ENCODE measurements around the gene PSMA1.
A peak's percentile ranks its signal among the peaks of the same experiment; 100 is the strongest.
"Not testable (repeated sequence)": the region's sequence is repeated elsewhere in the genome, so short reads cannot be mapped to it uniquely, and the experiment has no call there.

PSMA1 gene

GRCh38 chr11:14519917-14520746 is at the start of gene PSMA1:
Gene PSMA1, minus strand, starts transcription at chr11:14520386. Its CDS starts 87 bp downstream, at chr11:14520299.
- Histone ChIP-seq H3K9me3 (ENCODE audit: insufficient read depth, low read length) (no peaks in the 10 kb centered on the region), H3K36me3 (ENCODE audit: insufficient read depth, insufficient read length, low read length) (peaks cover 30% of the 10 kb centered on the region), H3K4me1 (ENCODE audit: insufficient read depth, insufficient read length) (no peaks in the 10 kb centered on the region), H3K27me3 (ENCODE audit: insufficient read depth, insufficient read length) (no peaks in the 10 kb centered on the region), H3K4me3 (ENCODE audit: insufficient read length, low read depth) (peak within 1 kb of the TSS; percentile 91), H3K9ac (ENCODE audit: insufficient read length, low read depth) (peak within 1 kb of the TSS; percentile 92)
- TF ChIP-seq SUZ12 (IDR thresholded peaks at IDR 0.05; ENCODE audit: extremely low read depth, insufficient read depth, insufficient read length) (no peak), YY1 (IDR thresholded peaks at IDR 0.05; ENCODE audit: insufficient read depth, insufficient read length) (no peak), ZNF274 (IDR thresholded peaks at IDR 0.05; ENCODE audit: low read depth, low read length) (no peak)
- DNase-seq (ENCODE audit: low read depth, low spot score): peak; percentile 89

GRCh38 chr11:14569516-14569915 is 49.3 kb upstream of the PSMA1 start:
- DNase-seq (ENCODE audit: low read depth, low spot score); H3K36me3 ChIP-seq (ENCODE audit: insufficient read depth, insufficient read length, low read length); H3K27me3 ChIP-seq (ENCODE audit: insufficient read depth, insufficient read length); H3K4me3 ChIP-seq (ENCODE audit: insufficient read length, low read depth); H3K4me1 ChIP-seq (ENCODE audit: insufficient read depth, insufficient read length); H3K9ac ChIP-seq (ENCODE audit: insufficient read length, low read depth): not testable (repeated sequence)
- H3K9me3 ChIP-seq (ENCODE audit: insufficient read depth, low read length): peaks cover 12% of the 10 kb centered on the region; the same call in 1 of the 2 replicates

GRCh38 chr11:14567064-14567651 is 47.0 kb upstream of the PSMA1 start:
- H3K4me3 ChIP-seq (ENCODE audit: insufficient read length, low read depth): no peak overlapping the region
- H3K4me1 ChIP-seq (ENCODE audit: insufficient read depth, insufficient read length): no peaks in the 10 kb centered on the region
- no peak for TF ChIP-seq YY1 (IDR thresholded peaks at IDR 0.05; ENCODE audit: insufficient read depth, insufficient read length)
- no peak for TF ChIP-seq SUZ12 (IDR thresholded peaks at IDR 0.05; ENCODE audit: extremely low read depth, insufficient read depth, insufficient read length)
- no peak for TF ChIP-seq ZNF274 (IDR thresholded peaks at IDR 0.05; ENCODE audit: low read depth, low read length)
- no peak overlapping the region for H3K9ac ChIP-seq (ENCODE audit: insufficient read length, low read depth)
- DNase-seq (ENCODE audit: low read depth, low spot score): no peak
- no peaks in the 10 kb centered on the region for H3K27me3 ChIP-seq (ENCODE audit: insufficient read depth, insufficient read length)
- peaks cover 12% of the 10 kb centered on the region; the same call in 1 of the 2 replicates for H3K9me3 ChIP-seq (ENCODE audit: insufficient read depth, low read length)
- no peaks in the 10 kb centered on the region for H3K36me3 ChIP-seq (ENCODE audit: insufficient read depth, insufficient read length, low read length)

GRCh38 chr11:14566331-14567063 is 46.3 kb upstream of the PSMA1 start:
- no peak for DNase-seq (ENCODE audit: low read depth, low spot score)
- H3K9ac ChIP-seq (ENCODE audit: insufficient read length, low read depth): no peak overlapping the region
- TF ChIP-seq YY1 (IDR thresholded peaks at IDR 0.05; ENCODE audit: insufficient read depth, insufficient read length): no peak
- no peak for TF ChIP-seq ZNF274 (IDR thresholded peaks at IDR 0.05; ENCODE audit: low read depth, low read length)
- TF ChIP-seq SUZ12 (IDR thresholded peaks at IDR 0.05; ENCODE audit: extremely low read depth, insufficient read depth, insufficient read length): no peak

GRCh38 chr11:14565845-14566244 is 45.7 kb upstream of the PSMA1 start:
- Histone ChIP-seq H3K4me1 (ENCODE audit: insufficient read depth, insufficient read length) (no peaks in the 10 kb centered on the region), H3K9me3 (ENCODE audit: insufficient read depth, low read length) (peaks cover 12% of the 10 kb centered on the region; the same call in 1 of the 2 replicates), H3K27me3 (ENCODE audit: insufficient read depth, insufficient read length) (no peaks in the 10 kb centered on the region), H3K4me3 (ENCODE audit: insufficient read length, low read depth) (no peak overlapping the region), H3K36me3 (ENCODE audit: insufficient read depth, insufficient read length, low read length) (no peaks in the 10 kb centered on the region), H3K9ac (ENCODE audit: insufficient read length, low read depth) (no peak overlapping the region)
- TF ChIP-seq SUZ12 (IDR thresholded peaks at IDR 0.05; ENCODE audit: extremely low read depth, insufficient read depth, insufficient read length) (no peak), ZNF274 (IDR thresholded peaks at IDR 0.05; ENCODE audit: low read depth, low read length) (no peak), YY1 (IDR thresholded peaks at IDR 0.05; ENCODE audit: insufficient read depth, insufficient read length) (no peak)
- DNase-seq (ENCODE audit: low read depth, low spot score): no peak

More at GRCh38 chr11:14566331-14567063, 46.3 kb upstream of the PSMA1 start:
- Histone ChIP-seq H3K9me3 (ENCODE audit: insufficient read depth, low read length) (peaks cover 12% of the 10 kb centered on the region; the same call in 1 of the 2 replicates), H3K27me3 (ENCODE audit: insufficient read depth, insufficient read length) (no peaks in the 10 kb centered on the region), H3K4me3 (ENCODE audit: insufficient read length, low read depth) (no peak overlapping the region), H3K4me1 (ENCODE audit: insufficient read depth, insufficient read length) (no peaks in the 10 kb centered on the region), H3K36me3 (ENCODE audit: insufficient read depth, insufficient read length, low read length) (no peaks in the 10 kb centered on the region)

- Histone ChIP-seq H3K27me3 (ENCODE audit: insufficient read depth, insufficient read length) (no peaks in the 10 kb centered on the region), H3K36me3 (ENCODE audit: insufficient read depth, insufficient read length, low read length) (no peaks in the 10 kb centered on the region), H3K4me1 (ENCODE audit: insufficient read depth, insufficient read length) (no peaks in the 10 kb centered on the region), H3K4me3 (ENCODE audit: insufficient read length, low read depth) (no peak overlapping the region), H3K9ac (ENCODE audit: insufficient read length, low read depth) (no peak overlapping the region), H3K9me3 (ENCODE audit: insufficient read depth, low read length) (no peaks in the 10 kb centered on the region)
- TF ChIP-seq ZNF274 (IDR thresholded peaks at IDR 0.05; ENCODE audit: low read depth, low read length) (no peak), YY1 (IDR thresholded peaks at IDR 0.05; ENCODE audit: insufficient read depth, insufficient read length) (no peak), SUZ12 (IDR thresholded peaks at IDR 0.05; ENCODE audit: extremely low read depth, insufficient read depth, insufficient read length) (no peak)
- no peak for DNase-seq (ENCODE audit: low read depth, low spot score)
Observed at GRCh38 chr11:14555818-14556217, 35.6 kb upstream of the PSMA1 start.

- no peak overlapping the region for H3K4me3 ChIP-seq (ENCODE audit: insufficient read length, low read depth)
- TF ChIP-seq YY1 (IDR thresholded peaks at IDR 0.05; ENCODE audit: insufficient read depth, insufficient read length) (no peak), ZNF274 (IDR thresholded peaks at IDR 0.05; ENCODE audit: low read depth, low read length) (no peak), SUZ12 (IDR thresholded peaks at IDR 0.05; ENCODE audit: extremely low read depth, insufficient read depth, insufficient read length) (no peak)
- no peaks in the 10 kb centered on the region for H3K9me3 ChIP-seq (ENCODE audit: insufficient read depth, low read length)
- no peaks in the 10 kb centered on the region for H3K4me1 ChIP-seq (ENCODE audit: insufficient read depth, insufficient read length)
- no peak overlapping the region for H3K9ac ChIP-seq (ENCODE audit: insufficient read length, low read depth)
- no peaks in the 10 kb centered on the region for H3K36me3 ChIP-seq (ENCODE audit: insufficient read depth, insufficient read length, low read length)
- DNase-seq (ENCODE audit: low read depth, low spot score): no peak
- H3K27me3 ChIP-seq (ENCODE audit: insufficient read depth, insufficient read length): no peaks in the 10 kb centered on the region
Observed at GRCh38 chr11:14554959-14555358, 34.8 kb upstream of the PSMA1 start.
